GM12873 (cell line): ENCODE measurements around the gene FOXJ3.

Experiments used
- CTCF ChIP-seq: IDR thresholded peaks from 2 replicates; pipeline ENCODE4 v1.5.1; 2012; ENCODE audit warnings: low read depth, mild to moderate bottlenecking, moderate library complexity, low read length, control low read depth; ENCODE audit not compliant: insufficient read depth; ENCODE audit errors: missing control alignments

Gene FOXJ3

GRCh38 chr1:42219627-42220026 lies 115.4 kb downstream of the FOXJ3 start:
- no peak for TF ChIP-seq CTCF

GRCh38 chr1:42214447-42214871 lies 120.6 kb downstream of the FOXJ3 start:
- TF ChIP-seq CTCF, result no peak

- TF ChIP-seq CTCF, result no peak
Measured at GRCh38 chr1:42211224-42211623, 123.8 kb downstream of the FOXJ3 start.

GRCh38 chr1:42210421-42211133 lies 124.5 kb downstream of the FOXJ3 start:
- no peak for TF ChIP-seq CTCF

GRCh38 chr1:42209526-42210251 lies 125.3 kb downstream of the FOXJ3 start:
- no peak for TF ChIP-seq CTCF

GRCh38 chr1:42206164-42206563 lies 128.9 kb downstream of the FOXJ3 start:
- TF ChIP-seq CTCF, result no peak

- no peak for TF ChIP-seq CTCF
Measured at GRCh38 chr1:42201986-42202385, 133.0 kb downstream of the FOXJ3 start.
